Activated B cell treated with CpG ODN at 0.5 μM for 24 hours (primary cell): ENCODE results near the gene TMPRSS2. TPM values are rescaled to one million over a fixed set of nuclear protein-coding genes. Genes with fewer than 3 reads are reported as not detected.

Source experiments
- ATAC-seq: fragments of 200-7000 bp; cut with Tn5 transposase; one replicate; pipeline ENCODE4 v1.10.0; 2021; ENCODE audit warnings: low read depth, mild to moderate bottlenecking, moderate library complexity
- CTCF ChIA-PET: fragments of 350-600 bp; sonication (Branson Sonifier 250); formaldehyde crosslinking; loops from one replicate; lab custom pipeline; 2021; ENCODE audit warnings: antibody characterized with exemption; lab: Charles Lee
- POLR2A ChIA-PET: fragments of 350-600 bp; sonication (Branson Sonifier 250); formaldehyde crosslinking; loops from one replicate; lab custom pipeline; 2021; ENCODE audit warnings: antibody characterized with exemption; lab: Charles Lee
- DNase-seq: peaks from one replicate; pipeline ENCODE4 v3.0.0; 2022
- H3K27ac Mint-ChIP-seq: one replicate; pipeline ENCODE4 v1.8.0; 2020; ENCODE audit warnings: mixed read lengths
- H3K27me3 Mint-ChIP-seq: one replicate; pipeline ENCODE4 v1.8.0; 2021; ENCODE audit warnings: mixed read lengths
- H3K36me3 Mint-ChIP-seq: one replicate; pipeline ENCODE4 v1.8.0; 2021; ENCODE audit warnings: low read depth, mixed read lengths
- H3K4me1 Mint-ChIP-seq: one replicate; pipeline ENCODE4 v1.8.0; 2021; ENCODE audit warnings: mixed read lengths
- H3K4me3 Mint-ChIP-seq: one replicate; pipeline ENCODE4 v1.8.0; 2020; ENCODE audit warnings: mild to moderate bottlenecking, mixed read lengths
- H3K9me3 Mint-ChIP-seq: one replicate; pipeline ENCODE4 v1.8.0; 2020; ENCODE audit warnings: mixed read lengths
- intact Hi-C: fragments of 100-400 bp; cut with micrococcal nuclease; formaldehyde crosslinking; loops from one replicate; pipeline ENCODE4 v1.15.1; 2024
- total RNA-seq: library from RNA; stranded (reverse); gene quantifications from 2 replicates; pipeline ENCODE4 v1.2.3, GENCODE V29; 2022
- TF ChIP-seq, protein P1 (sequence below): fragments of 200-600 bp; IDR thresholded peaks from one replicate; pipeline ENCODE4 v1.8.0; 2022; ENCODE audit warnings: antibody characterized with exemption, mild to moderate bottlenecking

TMPRSS2 gene
- total RNA-seq, 1 donor from 2014 or later, result not detected

DNA sequence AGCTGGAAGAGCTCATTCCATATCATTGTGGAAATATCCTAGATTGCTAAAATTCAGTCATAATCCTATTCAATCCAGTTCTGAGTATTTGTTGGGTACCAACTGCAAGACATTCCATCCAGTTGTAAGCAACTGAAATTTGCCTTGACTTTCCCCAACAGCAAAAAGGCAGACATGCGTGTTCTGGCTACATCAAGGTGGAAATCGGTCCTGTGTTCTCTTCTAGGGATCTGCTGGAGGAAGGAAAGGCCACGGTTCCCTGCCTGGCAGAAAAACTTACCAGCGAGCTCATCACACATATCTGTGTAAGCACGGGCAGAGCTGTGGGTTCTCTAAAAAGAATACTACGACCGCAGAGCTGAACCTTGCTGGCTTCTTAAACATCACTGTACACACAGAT lies 64.4 kb downstream of the TMPRSS2 start:
- CTCF ChIA-PET, result interaction anchor here (1.5 kb wide), 1 partner anchor 160 kb away, joined by 3 read pairs; no protein-coding TSS in a partner anchor
- Mint-ChIP-seq H3K27ac (no peak overlapping the region), H3K4me1 (no peaks in the 10 kb centered on the region), H3K36me3 (peaks cover 96% of the 10 kb centered on the region), H3K9me3 (no peaks in the 10 kb centered on the region), H3K27me3 (no peaks in the 10 kb centered on the region), H3K4me3 (no peak overlapping the region)
- intact Hi-C loops, result no loop called here
- TF ChIP-seq, protein P1, sequence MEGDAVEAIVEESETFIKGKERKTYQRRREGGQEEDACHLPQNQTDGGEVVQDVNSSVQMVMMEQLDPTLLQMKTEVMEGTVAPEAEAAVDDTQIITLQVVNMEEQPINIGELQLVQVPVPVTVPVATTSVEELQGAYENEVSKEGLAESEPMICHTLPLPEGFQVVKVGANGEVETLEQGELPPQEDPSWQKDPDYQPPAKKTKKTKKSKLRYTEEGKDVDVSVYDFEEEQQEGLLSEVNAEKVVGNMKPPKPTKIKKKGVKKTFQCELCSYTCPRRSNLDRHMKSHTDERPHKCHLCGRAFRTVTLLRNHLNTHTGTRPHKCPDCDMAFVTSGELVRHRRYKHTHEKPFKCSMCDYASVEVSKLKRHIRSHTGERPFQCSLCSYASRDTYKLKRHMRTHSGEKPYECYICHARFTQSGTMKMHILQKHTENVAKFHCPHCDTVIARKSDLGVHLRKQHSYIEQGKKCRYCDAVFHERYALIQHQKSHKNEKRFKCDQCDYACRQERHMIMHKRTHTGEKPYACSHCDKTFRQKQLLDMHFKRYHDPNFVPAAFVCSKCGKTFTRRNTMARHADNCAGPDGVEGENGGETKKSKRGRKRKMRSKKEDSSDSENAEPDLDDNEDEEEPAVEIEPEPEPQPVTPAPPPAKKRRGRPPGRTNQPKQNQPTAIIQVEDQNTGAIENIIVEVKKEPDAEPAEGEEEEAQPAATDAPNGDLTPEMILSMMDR, result no peak
- ATAC-seq (no peak), DNase-seq (no peak)
- POLR2A ChIA-PET, result interaction anchor here (0.6 to 0.7 kb wide), 2 partner anchors 112 to 1998 kb away, joined by 3 to 13 read pairs; no protein-coding TSS in a partner anchor

DNA sequence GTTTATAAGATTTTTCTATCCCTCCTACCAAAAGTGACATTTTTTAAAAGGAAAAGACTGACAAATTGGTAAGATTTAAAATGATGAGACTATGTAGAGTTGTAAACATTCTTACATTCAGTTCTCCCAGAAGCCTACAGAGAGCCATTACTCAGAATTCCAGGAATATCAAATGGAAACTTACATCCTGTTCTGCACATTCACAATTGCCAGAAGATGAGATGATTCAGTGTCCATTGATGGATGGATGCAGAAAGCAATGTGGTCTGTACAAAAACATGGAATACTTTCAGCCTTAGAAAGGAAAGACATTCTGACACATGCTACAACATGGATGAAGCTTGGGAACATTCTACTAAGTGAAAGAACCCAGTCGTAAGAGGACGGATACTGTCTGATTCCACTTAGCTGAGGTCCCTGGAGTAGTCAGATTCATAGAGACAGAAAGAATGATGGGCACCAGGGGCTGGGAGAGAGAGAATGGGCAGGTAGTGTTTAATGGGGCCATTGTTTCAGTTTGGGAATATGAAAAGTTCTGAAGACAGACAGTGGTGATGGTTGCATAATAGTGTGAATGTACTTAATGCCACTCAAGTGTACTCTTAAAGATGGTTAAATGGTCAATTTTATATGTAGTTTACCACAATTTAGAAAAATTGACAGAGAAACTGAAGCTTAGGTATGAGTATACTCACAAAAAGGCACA lies 65.3 kb downstream of the TMPRSS2 start:
- ChIA-PET POLR2A (no interaction called here), CTCF (interaction anchor here (1.5 kb wide), 1 partner anchor 159 kb away, joined by 3 read pairs; no protein-coding TSS in a partner anchor)
- ATAC-seq, result no peak
- no peak for DNase-seq
- Mint-ChIP-seq H3K36me3 (peaks cover 96% of the 10 kb centered on the region), H3K27ac (no peak overlapping the region), H3K27me3 (no peaks in the 10 kb centered on the region), H3K4me1 (no peaks in the 10 kb centered on the region), H3K9me3 (no peaks in the 10 kb centered on the region), H3K4me3 (no peak overlapping the region)
- TF ChIP-seq, protein P1, result no peak
- intact Hi-C loops, result no loop called here

DNA sequence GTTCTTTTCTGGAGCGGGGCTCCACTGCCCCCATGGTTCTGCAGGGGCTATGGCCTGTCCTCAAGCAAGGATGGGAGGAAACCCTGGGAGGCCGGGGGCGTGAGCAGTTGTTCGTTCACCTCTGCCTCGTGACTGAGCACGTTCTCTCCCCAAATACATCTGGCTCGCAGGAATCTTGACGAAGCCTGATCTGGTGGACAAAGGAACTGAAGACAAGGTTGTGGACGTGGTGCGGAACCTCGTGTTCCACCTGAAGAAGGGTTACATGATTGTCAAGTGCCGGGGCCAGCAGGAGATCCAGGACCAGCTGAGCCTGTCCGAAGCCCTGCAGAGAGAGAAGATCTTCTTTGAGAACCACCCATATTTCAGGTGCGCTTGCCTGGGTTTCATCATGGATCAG lies 66.4 kb downstream of the TMPRSS2 start:
- ChIA-PET POLR2A (no interaction called here), CTCF (no interaction called here)
- Mint-ChIP-seq H3K4me1 (no peaks in the 10 kb centered on the region), H3K4me3 (no peak overlapping the region), H3K9me3 (no peaks in the 10 kb centered on the region), H3K27ac (no peak overlapping the region), H3K27me3 (no peaks in the 10 kb centered on the region), H3K36me3 (peaks cover 96% of the 10 kb centered on the region)
- ATAC-seq, result no peak
- intact Hi-C loops, result no loop called here
- TF ChIP-seq, protein P1, result no peak
- no peak for DNase-seq

DNA sequence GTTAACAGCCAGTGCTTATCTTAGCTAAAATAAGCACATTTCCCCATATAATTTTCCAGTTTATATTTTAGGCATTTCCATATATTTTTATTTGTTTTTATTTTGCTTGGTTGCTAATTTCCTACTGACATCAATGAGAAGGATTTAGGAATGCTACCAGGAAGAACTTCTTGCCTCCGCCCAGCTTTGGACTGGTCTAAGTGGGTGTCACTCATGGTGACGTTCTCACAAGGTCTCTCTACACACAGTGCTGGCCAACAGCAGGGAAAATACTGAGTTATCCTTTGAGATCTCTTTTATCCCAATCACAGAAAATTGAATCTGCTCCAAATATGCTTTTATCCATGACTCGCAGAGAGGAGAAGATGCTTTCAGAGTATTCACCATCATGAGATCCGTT lies 68.7 kb downstream of the TMPRSS2 start:
- peaks cover 9% of the 10 kb centered on the region for H3K9me3 Mint-ChIP-seq
- H3K27me3 Mint-ChIP-seq, result no peaks in the 10 kb centered on the region
- ChIA-PET POLR2A (no interaction called here), CTCF (interaction anchor here (1.0 kb wide), 1 partner anchor 156 kb away, joined by 3 read pairs; no protein-coding TSS in a partner anchor)
- no peak overlapping the region for H3K4me3 Mint-ChIP-seq
- no peak for DNase-seq
- no peak overlapping the region for H3K27ac Mint-ChIP-seq
- intact Hi-C loops, result no loop called here
- peaks cover 2% of the 10 kb centered on the region for H3K4me1 Mint-ChIP-seq
- no peak for ATAC-seq
- TF ChIP-seq, protein P1, result no peak
- H3K36me3 Mint-ChIP-seq, result peaks cover 96% of the 10 kb centered on the region

DNA sequence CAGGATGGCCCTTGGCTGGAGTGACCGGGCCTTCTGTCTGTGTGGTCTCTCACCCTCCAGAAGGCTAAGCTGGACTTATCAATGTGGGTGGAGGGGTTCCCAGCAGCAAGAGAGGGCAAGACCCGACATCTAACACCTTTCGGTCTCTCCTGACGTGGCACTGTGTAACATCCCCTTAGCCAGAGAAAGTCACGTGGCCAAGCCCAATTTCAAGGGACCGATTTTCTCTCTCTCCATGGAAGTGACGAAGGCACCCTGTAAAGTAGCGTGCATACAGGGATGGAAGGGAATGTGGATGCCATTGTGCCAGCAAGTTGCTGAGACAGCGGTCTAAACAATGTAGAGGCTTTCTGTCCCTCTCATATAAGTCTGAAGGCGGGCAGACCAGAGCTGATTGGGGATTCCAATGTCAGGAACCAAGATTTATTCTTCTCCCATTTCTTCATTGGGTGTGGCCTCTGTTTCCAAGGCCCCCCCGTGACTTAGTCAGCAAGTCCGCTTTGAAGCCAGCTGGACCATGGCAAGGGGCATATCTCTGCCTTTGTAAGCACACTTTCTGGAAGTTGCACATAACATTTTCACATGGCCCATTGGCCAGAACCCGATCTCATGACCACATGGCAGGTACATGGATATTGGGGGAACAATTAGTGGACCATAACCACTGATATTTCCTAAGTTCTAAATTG lies 69.4 kb downstream of the TMPRSS2 start:
- CTCF ChIA-PET, result interaction anchor here (1.3 kb wide), 1 partner anchor 155 kb away, joined by 4 read pairs; no protein-coding TSS in a partner anchor
- TF ChIP-seq, protein P1, result no peak
- Mint-ChIP-seq H3K27ac (no peak overlapping the region), H3K9me3 (peaks cover 9% of the 10 kb centered on the region), H3K36me3 (peaks cover 96% of the 10 kb centered on the region), H3K27me3 (no peaks in the 10 kb centered on the region), H3K4me3 (no peak overlapping the region), H3K4me1 (peaks cover 2% of the 10 kb centered on the region)
- intact Hi-C loops, result no loop called here
- POLR2A ChIA-PET, result no interaction called here
- no peak for DNase-seq
- no peak for ATAC-seq
